ENCODE data around the gene HS6ST2. TPM values are rescaled to one million over a fixed set of nuclear protein-coding genes. Genes with fewer than 3 reads are reported as not detected.

The HS6ST2 gene
- total RNA-seq, 1 donor from 2014 or later = 6.8 TPM

DNA sequence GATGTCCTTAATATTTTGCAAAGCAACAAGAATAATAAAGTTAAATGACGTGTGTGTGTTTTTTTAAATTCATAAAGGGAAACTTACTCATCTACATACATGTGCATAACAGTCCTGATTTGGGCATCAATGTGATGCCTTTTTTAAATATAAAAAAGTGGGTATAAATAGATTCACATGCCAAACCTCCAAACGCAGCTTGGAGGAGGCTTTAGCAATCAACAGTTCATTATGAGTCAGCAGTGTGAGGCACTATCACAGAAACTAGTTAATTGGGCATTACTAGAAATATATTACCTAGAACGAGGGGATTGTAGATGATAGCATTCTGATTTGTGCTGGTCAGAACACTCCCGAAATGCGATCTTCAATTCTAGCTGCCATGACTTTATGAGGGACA is 115.1 kb downstream of the HS6ST2 start:
- DNase-seq (ENCODE audit: low spot score) = no peak

DNA sequence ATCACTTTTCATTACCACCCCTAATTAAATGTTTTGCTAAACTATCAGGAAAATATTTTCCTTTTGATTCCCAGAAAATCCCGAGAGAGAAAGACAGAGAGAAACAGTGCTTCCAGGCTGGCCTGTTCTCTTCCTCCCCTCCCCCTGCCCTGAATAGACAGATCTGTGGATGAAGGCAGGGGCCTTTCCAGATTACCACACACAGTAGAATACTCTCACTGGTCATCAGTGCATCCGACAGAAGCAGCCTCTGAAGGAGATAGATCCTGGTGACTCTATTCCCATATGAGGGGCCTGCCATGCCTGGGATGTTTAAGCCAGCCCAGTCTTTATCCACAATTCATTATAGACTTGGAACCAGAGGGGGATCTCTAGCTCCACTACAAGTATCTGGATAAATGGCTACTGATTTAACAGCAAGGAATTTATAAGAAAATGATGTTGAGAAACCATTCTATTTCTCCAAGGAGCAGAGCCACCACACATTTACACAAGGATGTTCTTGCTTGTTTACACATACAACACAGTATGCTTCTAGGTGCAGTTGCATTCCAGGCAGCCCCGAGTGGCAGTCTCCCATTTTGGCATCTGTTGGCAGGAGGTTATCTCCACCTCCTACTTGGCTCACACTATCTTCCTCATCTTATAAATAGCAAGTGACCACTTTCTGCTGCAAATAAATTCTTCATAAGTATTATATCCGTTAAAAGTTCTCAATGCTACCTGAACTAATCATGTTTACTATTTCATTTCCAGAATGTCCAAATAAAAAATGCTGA is 115.8 kb downstream of the HS6ST2 start:
- no peak for DNase-seq (ENCODE audit: low spot score)

DNA sequence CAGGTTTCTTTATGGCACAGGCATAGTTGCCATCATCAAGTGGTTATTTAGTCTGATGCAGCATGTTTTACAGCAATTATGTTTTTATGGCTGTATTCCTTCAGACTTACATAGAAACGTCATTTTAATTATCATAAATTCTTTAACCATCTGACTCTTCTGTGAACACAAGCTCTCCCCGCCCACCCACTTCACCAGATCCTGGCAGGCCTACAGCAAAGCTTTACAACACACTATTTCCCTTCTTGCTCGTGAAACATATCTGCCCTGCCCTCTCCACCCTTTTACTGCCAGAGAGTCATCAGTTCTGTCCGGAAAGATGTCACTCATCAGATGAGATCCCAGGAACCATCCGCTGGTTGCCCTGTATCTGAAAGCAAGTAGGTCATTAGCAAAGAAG is 120.5 kb downstream of the HS6ST2 start:
- DNase-seq (ENCODE audit: low spot score) = no peak

DNA sequence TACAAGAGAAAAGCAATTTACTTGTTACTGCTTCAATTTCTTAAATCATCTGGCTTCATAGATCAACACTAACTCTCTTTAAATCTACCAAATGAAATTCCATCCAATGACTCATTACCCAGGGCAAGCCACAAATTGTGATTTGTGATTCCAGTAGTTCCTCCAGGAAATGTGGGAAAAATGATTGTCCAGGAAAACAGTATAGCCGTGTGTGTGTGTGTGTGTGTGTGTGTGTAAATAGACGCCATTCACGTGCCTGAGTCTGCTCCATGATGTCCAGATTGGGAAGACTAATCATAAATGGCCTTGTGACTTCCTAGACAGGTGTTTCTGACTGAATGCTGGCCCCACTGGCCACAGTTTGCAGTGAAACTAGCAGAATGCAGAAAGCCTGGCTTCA is 121.3 kb downstream of the HS6ST2 start:
- DNase-seq (ENCODE audit: low spot score) = no peak

GRCh38 chrX:132836471-132836870 is 122.0 kb downstream of the HS6ST2 start:
- no peak for DNase-seq (ENCODE audit: low spot score)

DNA sequence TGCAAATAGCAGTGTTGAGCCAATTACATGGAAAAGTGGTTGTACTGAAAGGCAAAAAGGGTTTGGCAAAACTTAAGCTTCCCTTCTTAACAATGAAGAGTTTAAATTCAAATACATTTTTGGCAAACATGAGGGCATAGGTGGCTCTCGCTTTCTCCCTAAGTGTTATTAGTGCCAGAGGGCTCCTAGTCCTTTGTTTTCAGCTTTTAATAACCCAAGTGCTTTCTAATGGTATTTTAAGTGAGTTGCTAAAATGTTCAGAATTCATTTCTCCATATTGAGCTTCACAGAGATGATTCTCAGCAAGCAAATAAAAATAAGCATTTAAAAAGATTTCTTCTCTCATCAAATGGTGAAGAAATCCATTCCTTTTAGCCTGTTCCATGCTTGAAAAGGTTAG is 123.7 kb downstream of the HS6ST2 start:
- DNase-seq (ENCODE audit: low spot score) = no peak

GRCh38 chrX:132834109-132834508 is 124.3 kb downstream of the HS6ST2 start:
- no peak for DNase-seq (ENCODE audit: low spot score)

- no peak for DNase-seq (ENCODE audit: low spot score)
These were observed 125.1 kb downstream of the HS6ST2 start for GRCh38 chrX:132833373-132833772.

- DNase-seq (ENCODE audit: low spot score) = no peak
These were observed 127.0 kb downstream of the HS6ST2 start for GRCh38 chrX:132831336-132831973.

GRCh38 chrX:132822634-132823012 is 135.8 kb downstream of the HS6ST2 start:
- DNase-seq (ENCODE audit: low spot score) = no peak

GRCh38 chrX:132821974-132822633 is 136.3 kb downstream of the HS6ST2 start:
- no peak for DNase-seq (ENCODE audit: low spot score)

- DNase-seq (ENCODE audit: low spot score) = no peak
These were observed 137.8 kb downstream of the HS6ST2 start for GRCh38 chrX:132820675-132821074.

DNA sequence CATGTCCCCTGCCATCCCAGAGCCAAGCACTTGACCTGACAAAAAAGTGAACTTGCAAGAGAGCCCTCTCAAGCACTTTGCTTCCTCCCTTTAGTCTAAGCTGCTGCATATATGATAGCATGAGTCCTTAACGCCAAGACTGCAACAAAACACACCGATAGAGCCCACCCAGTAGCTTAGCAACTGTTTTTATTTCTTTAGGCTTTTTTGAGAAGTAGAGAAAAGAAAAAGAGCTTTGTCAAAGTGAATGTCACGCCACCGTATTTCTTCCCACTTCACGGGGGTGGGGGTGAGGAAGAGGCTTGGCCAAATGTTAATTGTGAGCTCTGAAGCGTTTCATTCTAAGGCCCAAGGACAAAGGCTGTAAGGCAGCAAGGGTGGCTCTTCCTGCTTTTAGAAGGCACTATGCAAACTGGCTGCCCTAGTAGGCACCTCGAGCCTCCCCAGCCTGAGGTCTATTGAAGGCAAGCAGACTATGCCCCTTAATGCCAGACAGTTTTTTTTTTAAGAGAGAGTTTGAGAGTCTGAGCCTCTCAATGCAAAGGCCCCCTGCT is 138.6 kb downstream of the HS6ST2 start:
- DNase-seq (ENCODE audit: low spot score) = no peak

GRCh38 chrX:132818638-132819037 is 139.8 kb downstream of the HS6ST2 start:
- no peak for DNase-seq (ENCODE audit: low spot score)

GRCh38 chrX:132815643-132816042 is 142.8 kb downstream of the HS6ST2 start:
- no peak for DNase-seq (ENCODE audit: low spot score)

- no peak for DNase-seq (ENCODE audit: low spot score)
These were observed 147.3 kb downstream of the HS6ST2 start for GRCh38 chrX:132810964-132811712.

GRCh38 chrX:132810488-132810887 is 147.9 kb downstream of the HS6ST2 start:
- DNase-seq (ENCODE audit: low spot score) = no peak

- no peak for DNase-seq (ENCODE audit: low spot score)
These were observed 148.8 kb downstream of the HS6ST2 start for GRCh38 chrX:132809581-132809980.

DNA sequence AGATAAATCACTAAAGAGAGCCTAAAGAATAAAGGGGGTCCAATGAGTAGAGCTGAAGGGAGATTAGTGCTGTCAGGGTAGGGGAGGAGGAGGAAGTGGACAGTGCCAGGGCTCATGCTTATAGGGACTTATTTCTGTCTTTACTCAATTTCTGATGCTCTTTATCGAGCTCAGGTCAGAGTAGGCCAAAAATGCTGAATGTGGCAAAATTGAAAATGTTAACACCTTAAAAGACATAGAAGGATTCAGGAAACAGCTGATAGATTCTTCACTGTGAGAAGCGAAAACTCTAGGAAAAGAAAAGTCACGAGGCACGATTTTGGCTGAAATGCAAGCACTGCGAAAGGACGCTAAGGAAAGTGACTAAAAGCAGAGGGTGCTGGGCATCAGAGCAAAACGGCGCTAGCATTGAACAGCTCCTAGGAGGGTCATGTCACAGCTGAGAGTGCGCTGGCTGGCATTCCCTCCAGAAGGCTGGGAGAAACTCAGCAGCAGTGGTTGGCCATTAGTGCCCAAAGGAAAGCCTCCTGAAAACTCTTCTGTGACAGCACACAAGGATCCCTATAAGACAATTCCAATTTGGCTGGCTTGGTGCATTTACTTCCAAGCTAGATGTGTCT is 150.9 kb downstream of the HS6ST2 start:
- no peak for DNase-seq (ENCODE audit: low spot score)

DNA sequence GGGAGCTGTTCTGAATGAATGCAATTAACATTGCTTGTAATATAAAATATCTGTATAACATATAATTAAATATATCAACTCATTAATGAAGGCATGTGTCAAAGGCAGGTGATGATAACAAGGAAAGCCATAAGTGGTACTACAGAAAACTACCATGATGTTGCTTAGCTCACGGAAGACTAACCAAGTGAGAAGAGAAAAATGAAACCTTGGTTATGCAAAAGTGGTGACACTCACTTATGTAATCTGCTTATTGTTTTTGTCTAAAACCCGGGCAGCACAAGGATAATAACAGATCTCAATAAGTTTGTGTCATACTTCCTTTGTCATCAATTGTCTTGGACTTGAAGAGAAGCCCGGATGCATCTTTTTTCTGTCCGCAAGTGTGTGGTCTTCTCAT is 156.4 kb downstream of the HS6ST2 start:
- no peak for DNase-seq (ENCODE audit: low spot score)

- no peak for DNase-seq (ENCODE audit: low spot score)
These were observed 163.2 kb downstream of the HS6ST2 start for GRCh38 chrX:132795181-132795580.

GRCh38 chrX:132791714-132792113 is 166.7 kb downstream of the HS6ST2 start:
- no peak for DNase-seq (ENCODE audit: low spot score)
